WERI-Rb-1 (cell line): Measurements from ENCODE around the gene SLC2A4RG.
A peak's percentile ranks its signal among the peaks of the same experiment; 100 is the strongest.

ENCODE experiments used
- DNase-seq: peaks from one replicate; pipeline ENCODE4 v3.0.0-alpha.2; 2020
- H3K27ac ChIP-seq: fragments of 250-450 bp; sonication (Bioruptor Pico); 2 replicates; pipeline ENCODE4 v1.5.1; 2020; ENCODE audit warnings: mild to moderate bottlenecking, moderate library complexity
- H3K27me3 ChIP-seq: fragments of 250-450 bp; sonication (Bioruptor Pico); 2 replicates; pipeline ENCODE4 v1.5.1; 2021; ENCODE audit warnings: mild to moderate bottlenecking, low read depth, moderate library complexity; ENCODE audit not compliant: insufficient read depth, severe bottlenecking
- H3K36me3 ChIP-seq: fragments of 250-450 bp; sonication (Bioruptor Pico); 2 replicates; pipeline ENCODE4 v1.5.1; 2020; ENCODE audit warnings: mild to moderate bottlenecking, moderate library complexity
- H3K4me3 ChIP-seq: 2 replicates; pipeline ENCODE4 v1.5.1; 2011; ENCODE audit warnings: low read depth, mild to moderate bottlenecking, control low read depth, low read length
- H3K9me3 ChIP-seq: fragments of 250-450 bp; sonication (Bioruptor Pico); 2 replicates; pipeline ENCODE4 v1.5.1; 2021; ENCODE audit warnings: mild to moderate bottlenecking, moderate library complexity; ENCODE audit not compliant: severe bottlenecking
- CTCF ChIP-seq: IDR thresholded peaks from 2 replicates; pipeline ENCODE4 v1.5.1; 2011; ENCODE audit warnings: low read depth, mild to moderate bottlenecking, control low read depth, inconsistent platforms, low read length

SLC2A4RG gene

GRCh38 chr20:63696306-63696627 is 43.3 kb upstream of the SLC2A4RG start:
- Histone ChIP-seq H3K36me3 (peaks cover 40% of the 10 kb centered on the region), H3K27me3 (no peaks in the 10 kb centered on the region), H3K9me3 (no peaks in the 10 kb centered on the region), H3K27ac (no peak overlapping the region), H3K4me3 (no peak overlapping the region)
- TF ChIP-seq CTCF: no peak
- DNase-seq: no peak

GRCh38 chr20:63696628-63697356 is 42.8 kb upstream of the SLC2A4RG start, which contains the start of gene TNFRSF6B:
TNFRSF6B (plus strand) TSS chr20:63696652; CDS start chr20:63696768, 116 bp downstream.
- no peak within 1 kb of the TSS for H3K27ac ChIP-seq
- peaks cover 40% of the 10 kb centered on the region for H3K36me3 ChIP-seq
- H3K9me3 ChIP-seq: no peaks in the 10 kb centered on the region
- H3K4me3 ChIP-seq: no peak within 1 kb of the TSS
- no peak for DNase-seq
- no peaks in the 10 kb centered on the region for H3K27me3 ChIP-seq
- no peak for TF ChIP-seq CTCF

GRCh38 chr20:63697357-63697867 is 42.2 kb upstream of the SLC2A4RG start:
- DNase-seq: no peak
- Histone ChIP-seq H3K27me3 (no peaks in the 10 kb centered on the region), H3K9me3 (no peaks in the 10 kb centered on the region), H3K4me3 (no peak overlapping the region), H3K27ac (no peak overlapping the region), H3K36me3 (peaks cover 40% of the 10 kb centered on the region)
- no peak for TF ChIP-seq CTCF

GRCh38 chr20:63697868-63698545 is 41.6 kb upstream of the SLC2A4RG start:
- no peak overlapping the region for H3K27ac ChIP-seq
- peaks cover 38% of the 10 kb centered on the region for H3K36me3 ChIP-seq

GRCh38 chr20:63698739-63699465 is 40.7 kb upstream of the SLC2A4RG start:
- no peak for TF ChIP-seq CTCF
- no peaks in the 10 kb centered on the region for H3K9me3 ChIP-seq
- H3K36me3 ChIP-seq: peaks cover 40% of the 10 kb centered on the region
- no peak overlapping the region for H3K4me3 ChIP-seq
- no peaks in the 10 kb centered on the region for H3K27me3 ChIP-seq
- no peak for DNase-seq
- peak overlapping the region; percentile 26; the same call in 1 of the 2 replicates for H3K27ac ChIP-seq

More at GRCh38 chr20:63697868-63698545, 41.6 kb upstream of the SLC2A4RG start:
- no peak for DNase-seq
- Histone ChIP-seq H3K4me3 (no peak overlapping the region), H3K27me3 (no peaks in the 10 kb centered on the region), H3K9me3 (no peaks in the 10 kb centered on the region)
- no peak for TF ChIP-seq CTCF
